ENCODE results near the gene TMC7. TPM values are rescaled to one million over a fixed set of nuclear protein-coding genes. Genes with fewer than 3 reads are reported as not detected.
A peak's percentile ranks its signal among the peaks of the same experiment; 100 is the strongest.
"Not testable (repeated sequence)": the region's sequence is repeated elsewhere in the genome, so short reads cannot be mapped to it uniquely, and the experiment has no call there.

TMC7 gene
- 1 to 10 TPM; 1.2 to 1.6 TPM for total RNA-seq
- long read RNA-seq, donor 1, partial matches to known transcripts = 0 of 1 reads
- long read RNA-seq, donor 1, other reads (novel, unspliced or antisense) = 1 of 1 reads
- long read RNA-seq, donor 2, partial matches to known transcripts = 0 of 1 reads
- long read RNA-seq, donor 2, other reads (novel, unspliced or antisense) = 0 of 1 reads

GRCh38 chr16:18983565-18984434, at the start of gene TMC7:
TMC7 (plus strand) TSS chr16:18983934; CDS start chr16:18984064, 130 bp downstream.
- DNase-seq (ENCODE audit: low spot score) = peak; percentile 87
- intact Hi-C loops (cut with DNase I) = loop anchor here in 1 of 2 donors (10.0 kb wide), 1 partner anchor 391 kb away; no protein-coding TSS in a partner anchor

- no peak for DNase-seq (ENCODE audit: low spot score)
- intact Hi-C loops (cut with DNase I) = no loop called here
These were observed 46.9 kb upstream of the TMC7 start for GRCh38 chr16:18936727-18937340.

GRCh38 chr16:18937390-18937789, 46.3 kb upstream of the TMC7 start:
- intact Hi-C loops (cut with DNase I) = no loop called here
- no peak for DNase-seq (ENCODE audit: low spot score)

GRCh38 chr16:18938986-18939385, 44.7 kb upstream of the TMC7 start:
- DNase-seq (ENCODE audit: low spot score) = no peak
- intact Hi-C loops (cut with DNase I) = no loop called here

- intact Hi-C loops (cut with DNase I) = no loop called here
- no peak for DNase-seq (ENCODE audit: low spot score)
These were observed 42.3 kb upstream of the TMC7 start for GRCh38 chr16:18941471-18941870.

GRCh38 chr16:18942061-18942460, 41.7 kb upstream of the TMC7 start:
- intact Hi-C loops (cut with DNase I) = no loop called here
- no peak for DNase-seq (ENCODE audit: low spot score)

GRCh38 chr16:18943414-18943813, 40.3 kb upstream of the TMC7 start:
- intact Hi-C loops (cut with DNase I) = no loop called here
- DNase-seq (ENCODE audit: low spot score) = no peak

GRCh38 chr16:18945233-18945632, 38.5 kb upstream of the TMC7 start:
- intact Hi-C loops (cut with DNase I) = no loop called here
- DNase-seq (ENCODE audit: low spot score) = no peak

GRCh38 chr16:18948372-18949020, 35.2 kb upstream of the TMC7 start:
- no peak for DNase-seq (ENCODE audit: low spot score)
- intact Hi-C loops (cut with DNase I) = no loop called here

- no peak for DNase-seq (ENCODE audit: low spot score)
- intact Hi-C loops (cut with DNase I) = no loop called here
These were observed 33.1 kb upstream of the TMC7 start for GRCh38 chr16:18950469-18951185.

GRCh38 chr16:18953547-18953946, 30.2 kb upstream of the TMC7 start:
- DNase-seq (ENCODE audit: low spot score) = no peak
- intact Hi-C loops (cut with DNase I) = no loop called here

- intact Hi-C loops (cut with DNase I); DNase-seq (ENCODE audit: low spot score): not testable (repeated sequence)
These were observed 27.7 kb upstream of the TMC7 start for GRCh38 chr16:18955874-18956580.

GRCh38 chr16:18956658-18957241, 27.0 kb upstream of the TMC7 start:
- intact Hi-C loops (cut with DNase I); DNase-seq (ENCODE audit: low spot score): not testable (repeated sequence)

- no peak for DNase-seq (ENCODE audit: low spot score)
- intact Hi-C loops (cut with DNase I) = no loop called here
These were observed 25.1 kb upstream of the TMC7 start for GRCh38 chr16:18958621-18959029.

GRCh38 chr16:18959031-18959505, 24.7 kb upstream of the TMC7 start:
- no peak for DNase-seq (ENCODE audit: low spot score)
- intact Hi-C loops (cut with DNase I) = no loop called here

- DNase-seq (ENCODE audit: low spot score) = no peak
- intact Hi-C loops (cut with DNase I) = no loop called here
These were observed 18.2 kb upstream of the TMC7 start for GRCh38 chr16:18965555-18965954.

GRCh38 chr16:18966791-18967190, 16.9 kb upstream of the TMC7 start:
- intact Hi-C loops (cut with DNase I) = no loop called here
- DNase-seq (ENCODE audit: low spot score) = no peak
